Erythroblast (primary cell): ENCODE measurements around the gene PROX1.

Experiments used
- DNase-seq, 2 experiments: peaks; one replicate each; lab custom pipeline; 2025; lab: John Stamatoyannopoulos, UW
- GATA1 ChIP-seq: IDR thresholded peaks from 2 replicates; pipeline ENCODE4 v1.6.1; 2011; ENCODE audit warnings: low read depth, mild to moderate bottlenecking, control low read depth, low read length, moderate library complexity
- POLR2A ChIP-seq: IDR thresholded peaks from 2 replicates; pipeline ENCODE4 v1.6.1; 2011; ENCODE audit warnings: mild to moderate bottlenecking, low read length

The PROX1 gene

DNA sequence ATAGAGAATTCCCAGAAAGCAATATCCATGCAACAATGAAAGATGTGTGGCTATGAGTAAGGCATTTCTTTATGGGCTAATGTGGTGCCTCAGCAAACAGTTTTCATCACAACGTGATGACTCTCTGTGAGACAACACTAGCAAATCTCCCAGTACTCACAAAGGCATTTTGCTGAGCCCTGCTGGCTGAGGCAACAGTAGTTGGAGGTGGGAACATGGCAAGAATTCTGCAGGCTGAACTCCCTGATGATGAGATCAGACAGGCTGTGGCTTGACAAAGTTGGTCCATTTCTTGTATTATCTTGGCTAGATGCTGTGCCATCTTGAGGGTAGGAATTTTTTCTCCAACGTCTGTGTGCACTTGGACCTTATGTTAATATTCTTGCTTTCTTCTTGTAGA lies 24.6 kb downstream of the PROX1 start:
- TF ChIP-seq POLR2A (no peak), GATA1 (no peak)
- no peak for DNase-seq

DNA sequence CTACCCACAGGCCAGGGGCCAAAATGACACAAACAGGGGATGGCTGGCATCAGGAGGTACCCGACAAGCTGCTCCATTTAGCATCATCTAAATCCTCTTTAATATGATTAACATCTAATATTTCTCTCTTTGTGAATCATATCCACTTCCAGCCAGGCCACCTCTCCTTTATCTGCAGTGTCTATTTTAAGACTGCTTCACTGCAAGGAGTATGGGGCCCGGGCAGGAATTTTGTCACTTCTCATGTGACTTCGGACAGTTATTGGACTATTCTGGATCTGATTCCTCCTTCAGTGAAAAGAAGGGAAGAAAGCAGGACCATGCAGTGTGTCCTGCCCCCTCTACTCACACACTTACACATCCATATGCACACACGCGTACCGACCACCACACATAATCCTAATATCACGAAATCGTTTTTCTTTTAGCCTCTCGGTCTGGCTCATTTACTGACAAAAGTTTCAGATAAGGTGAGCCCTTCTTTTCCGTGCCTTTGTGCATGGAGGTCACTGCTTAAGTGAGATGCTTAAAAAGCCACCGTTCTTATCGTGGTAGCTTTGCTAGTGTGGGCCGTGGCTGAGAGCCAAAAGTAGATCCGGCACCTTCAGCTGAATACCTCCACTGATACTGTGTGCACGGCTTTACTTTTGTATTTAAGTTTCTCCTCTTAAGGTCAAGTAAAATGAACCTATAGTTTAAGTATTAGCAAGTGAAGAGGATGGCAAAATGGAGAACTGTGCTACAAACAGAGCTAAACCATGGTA lies 26.0 kb downstream of the PROX1 start:
- DNase-seq, result no peak
- TF ChIP-seq GATA1 (no peak), POLR2A (no peak)

DNA sequence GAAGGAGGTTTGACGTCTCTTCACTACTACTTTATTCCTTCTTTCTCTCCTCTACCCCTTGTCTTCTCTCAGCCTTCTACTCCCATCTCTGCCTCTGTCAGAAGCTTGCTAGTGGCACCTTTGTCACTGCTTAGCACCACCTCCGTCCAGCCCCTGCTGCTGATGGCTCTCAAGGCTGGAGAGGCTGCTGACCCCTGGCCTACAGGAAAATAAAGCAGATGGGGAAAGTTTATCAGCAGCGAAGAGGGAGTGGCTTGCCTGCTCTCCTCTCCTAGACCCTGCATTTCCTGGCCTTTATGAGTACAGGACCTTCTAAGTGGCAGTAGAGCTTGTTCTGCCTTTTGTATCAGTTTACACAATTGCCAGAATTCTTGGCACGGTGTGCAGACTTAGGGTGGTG lies 27.0 kb downstream of the PROX1 start:
- DNase-seq, result no peak
- TF ChIP-seq GATA1 (no peak), POLR2A (no peak)

DNA sequence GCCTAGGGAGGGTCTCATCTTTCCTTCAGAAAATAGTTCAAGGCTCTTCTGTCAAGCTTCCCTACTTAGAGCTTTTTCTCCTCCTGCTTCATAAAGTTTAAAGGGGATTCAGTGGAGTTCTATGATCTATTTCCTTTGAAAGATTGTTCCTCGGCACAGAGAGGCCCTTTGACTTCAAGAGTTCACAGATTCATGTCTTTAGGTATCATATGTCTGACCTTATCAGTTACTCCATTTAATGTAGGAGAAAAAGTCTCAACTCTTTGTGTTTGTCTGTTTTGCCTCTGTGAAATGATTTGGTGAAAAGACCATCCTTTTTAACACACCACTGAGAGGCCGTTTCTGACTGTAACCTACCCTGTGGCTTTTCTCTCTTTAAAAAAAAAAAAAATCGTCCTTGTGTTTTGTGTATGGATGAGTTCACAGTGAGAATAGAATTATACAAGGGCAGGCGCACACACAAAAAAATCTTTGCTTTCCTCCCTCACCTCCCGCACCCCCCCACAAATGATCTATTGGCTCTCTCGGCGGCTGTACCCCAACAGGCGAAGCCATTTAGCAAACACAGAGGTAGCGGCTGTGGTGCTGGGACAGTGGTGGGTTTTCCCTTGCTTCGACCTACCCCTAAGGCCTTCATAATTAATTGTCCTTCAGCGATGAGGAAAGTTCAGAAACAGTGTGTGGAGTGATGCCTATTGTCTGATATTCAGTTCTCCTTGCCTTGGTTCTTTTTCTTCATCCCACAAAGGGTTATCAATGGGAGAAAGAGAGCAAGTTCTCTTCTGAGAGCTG lies 29.6 kb downstream of the PROX1 start:
- DNase-seq, result no peak
- no peak for TF ChIP-seq GATA1
- TF ChIP-seq POLR2A, result no peak

DNA sequence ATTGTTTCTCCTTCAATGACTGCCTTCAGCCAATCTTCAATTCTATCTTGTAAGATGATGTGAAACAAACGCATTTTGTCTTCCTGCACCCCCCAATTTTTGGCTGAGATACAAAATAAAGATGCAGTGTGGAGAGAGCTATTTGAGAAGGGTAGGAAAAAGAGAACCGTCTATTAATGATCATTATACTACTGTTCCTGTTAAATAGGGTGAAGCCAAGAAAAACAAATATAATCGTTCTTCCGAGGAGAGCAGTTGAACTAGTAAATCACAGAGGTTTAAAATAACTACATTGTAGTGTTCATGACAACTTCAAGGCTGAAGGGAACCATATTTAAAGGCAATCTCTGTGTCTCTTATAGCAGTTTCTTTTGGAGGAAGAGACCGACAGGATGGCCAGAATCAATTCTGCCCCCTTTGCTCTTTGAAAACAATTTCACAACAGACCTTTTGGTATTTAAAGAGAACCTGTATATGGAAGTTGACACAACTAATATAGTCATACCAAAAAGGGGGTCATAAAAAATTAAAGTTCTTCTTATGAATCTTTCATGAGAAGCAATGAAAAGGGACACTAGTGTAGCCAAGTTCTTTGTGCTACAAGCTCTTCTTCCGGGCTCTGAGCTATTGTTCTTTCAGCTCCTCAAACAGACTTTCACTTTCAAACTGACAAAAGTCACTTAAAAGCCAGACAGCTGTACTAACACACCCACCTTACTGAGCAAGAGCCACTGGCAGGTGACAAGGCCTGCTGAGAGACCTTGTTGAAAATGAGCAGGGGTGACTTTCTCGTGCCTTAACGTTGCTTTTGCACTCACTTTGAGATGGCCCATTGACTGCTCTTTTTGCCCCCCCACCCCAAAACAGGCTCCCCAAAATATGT lies 30.9 kb downstream of the PROX1 start:
- DNase-seq, result no peak
- TF ChIP-seq POLR2A (no peak), GATA1 (no peak)

DNA sequence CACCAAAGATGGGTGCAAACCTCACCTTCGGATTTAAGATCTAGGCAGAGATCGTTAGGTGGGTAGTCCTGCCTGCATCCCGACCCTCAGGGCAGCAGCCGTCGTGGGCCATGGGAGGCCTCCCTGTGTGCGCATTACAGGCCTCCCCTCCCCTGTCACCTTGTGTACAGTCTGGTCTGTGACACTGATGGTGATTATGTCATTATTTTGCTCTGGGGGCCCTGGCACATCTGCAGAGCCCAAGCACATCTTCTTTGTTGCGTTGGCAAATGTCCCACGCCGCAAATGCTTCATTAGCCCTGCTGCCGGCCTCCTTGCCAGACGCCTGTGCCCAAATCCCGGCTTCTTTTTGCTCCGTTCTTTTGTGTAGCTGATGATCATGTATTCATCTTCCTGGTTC lies 31.7 kb downstream of the PROX1 start:
- TF ChIP-seq POLR2A (no peak), GATA1 (no peak)
- DNase-seq, result no peak

DNA sequence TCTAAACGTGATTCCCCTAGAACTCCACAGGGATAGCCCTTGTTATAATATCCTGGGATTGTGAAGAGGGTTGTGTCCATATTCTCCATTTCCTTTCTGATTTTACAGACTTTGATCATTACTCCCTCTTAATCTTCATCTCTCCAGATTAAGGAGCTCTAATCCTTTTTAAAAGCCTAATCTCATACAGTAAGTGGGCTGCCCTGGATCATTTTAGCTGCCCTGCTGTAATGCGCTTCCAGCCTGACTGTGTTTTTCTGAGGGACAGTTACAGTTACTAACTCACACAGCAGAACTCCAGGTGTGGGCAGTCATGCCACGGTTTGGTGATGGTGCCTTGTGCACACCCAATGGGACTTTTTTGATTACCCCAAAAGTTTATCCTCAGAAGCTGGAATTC lies 33.5 kb downstream of the PROX1 start:
- DNase-seq, result no peak
- TF ChIP-seq GATA1 (no peak), POLR2A (no peak)

DNA sequence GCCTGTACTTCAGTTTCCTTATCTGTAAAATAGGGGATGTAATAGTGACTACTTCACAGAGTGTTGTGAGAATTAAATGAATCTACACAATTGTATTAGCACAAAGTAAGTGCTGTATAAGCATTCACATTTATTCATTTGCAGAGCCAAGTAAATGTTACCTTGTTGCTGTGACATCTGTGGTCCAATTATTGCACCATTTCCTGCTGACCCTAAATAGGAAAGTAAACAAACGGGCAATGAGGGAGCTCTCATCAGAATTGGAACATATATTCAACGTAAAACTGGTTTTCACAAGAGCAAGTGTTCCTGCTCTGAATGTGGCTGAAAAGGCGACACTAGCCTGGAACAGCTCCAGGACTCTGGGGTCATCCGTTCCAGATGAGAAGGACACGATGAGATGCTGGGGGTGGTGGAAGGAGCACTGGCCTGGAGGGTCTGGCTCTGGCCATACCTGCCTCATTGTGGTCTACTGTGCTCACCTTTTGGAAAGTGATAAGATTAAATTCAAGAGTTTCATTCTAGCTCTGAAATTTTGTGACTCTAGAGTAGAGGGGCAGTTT lies 34.5 kb downstream of the PROX1 start:
- DNase-seq, result no peak
- TF ChIP-seq POLR2A (no peak), GATA1 (no peak)

DNA sequence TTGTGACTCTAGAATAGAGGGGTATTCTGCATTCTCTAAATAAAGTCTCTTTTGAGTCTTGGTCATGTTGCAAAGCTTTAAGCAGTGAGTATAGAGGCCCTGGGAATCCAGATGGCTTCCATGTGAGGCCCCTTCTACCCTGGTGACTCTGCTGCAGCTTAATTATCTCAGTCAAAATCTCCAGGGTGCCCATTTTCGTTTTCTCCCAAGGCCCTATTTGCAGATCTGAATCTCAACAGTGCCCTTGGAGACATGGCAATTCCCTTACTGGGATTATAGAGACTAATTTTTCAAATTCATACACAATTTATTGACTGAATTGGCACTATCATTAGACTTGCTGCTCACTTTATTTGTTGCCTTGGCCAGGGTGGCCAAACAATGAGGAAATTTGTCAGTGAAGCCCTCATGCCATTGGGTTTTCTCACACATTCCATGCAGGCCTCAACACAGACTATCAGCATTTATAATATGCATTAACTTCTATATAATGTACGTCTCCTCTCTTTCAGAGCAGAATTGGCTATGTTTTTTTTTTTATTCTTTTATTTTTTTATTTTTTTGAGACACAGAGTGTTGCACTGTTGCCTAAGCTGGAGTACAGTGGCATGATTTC lies 35.1 kb downstream of the PROX1 start:
- no peak for DNase-seq
- TF ChIP-seq GATA1 (no peak), POLR2A (no peak)

DNA sequence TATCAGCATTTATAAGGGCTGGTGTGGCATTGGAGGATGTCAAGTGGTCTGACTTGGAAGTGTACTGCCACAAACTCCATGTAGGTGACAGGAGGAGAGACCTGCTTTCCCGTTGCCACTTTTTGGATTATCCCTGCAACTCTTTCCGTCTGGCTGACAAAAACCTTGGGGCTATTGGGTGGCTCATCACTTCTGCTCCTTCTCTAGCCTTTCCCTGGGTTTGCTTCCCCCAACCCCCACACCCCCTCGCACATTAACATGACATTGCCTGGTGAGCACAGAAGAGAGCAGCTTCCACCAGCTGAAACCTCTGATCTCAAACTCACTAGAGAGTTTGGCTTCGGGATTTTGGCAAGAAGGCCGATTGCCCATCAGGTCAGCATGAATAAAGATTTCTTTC lies 39.2 kb downstream of the PROX1 start:
- DNase-seq, result no peak
- TF ChIP-seq GATA1, result no peak
- TF ChIP-seq POLR2A, result no peak

DNA sequence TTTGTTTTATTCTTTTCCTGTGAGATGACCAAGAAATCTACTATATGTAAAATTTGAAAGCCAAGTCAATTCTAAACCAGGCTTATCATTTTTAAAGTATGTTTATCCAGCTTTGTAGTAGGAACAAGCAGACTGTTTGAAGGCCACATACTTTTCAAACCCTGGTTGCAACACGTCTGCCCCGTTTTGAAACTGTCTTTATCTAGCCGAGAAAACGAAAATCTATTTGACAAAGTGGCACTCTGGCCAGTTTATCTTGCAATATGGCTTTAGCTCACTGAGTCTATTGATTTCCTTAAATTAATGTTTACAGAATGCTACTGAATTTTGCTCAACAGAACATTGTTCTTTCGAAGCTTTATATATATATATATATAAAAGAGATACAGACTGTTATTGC lies 39.7 kb downstream of the PROX1 start:
- DNase-seq, result no peak
- no peak for TF ChIP-seq GATA1
- no peak for TF ChIP-seq POLR2A

DNA sequence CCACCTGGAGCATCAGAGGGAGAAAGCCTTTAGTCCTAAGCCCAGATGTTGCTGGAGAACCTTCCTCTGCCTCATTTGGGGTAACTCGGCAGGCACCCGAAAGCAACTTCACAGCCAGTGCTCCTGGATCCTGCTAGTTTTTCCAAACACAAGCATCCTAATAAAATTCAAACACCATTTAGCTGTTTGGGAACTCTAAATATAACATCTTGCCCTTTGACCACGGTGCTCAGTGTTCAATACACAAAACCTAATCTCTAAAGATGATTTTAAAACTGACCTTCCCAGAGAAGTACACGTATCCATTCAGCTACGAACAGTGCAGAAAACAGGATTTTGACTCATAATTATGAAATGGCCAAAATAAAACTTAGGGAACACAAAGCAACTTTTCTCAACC lies 40.3 kb downstream of the PROX1 start:
- DNase-seq, result no peak
- TF ChIP-seq POLR2A, result no peak
- no peak for TF ChIP-seq GATA1

DNA sequence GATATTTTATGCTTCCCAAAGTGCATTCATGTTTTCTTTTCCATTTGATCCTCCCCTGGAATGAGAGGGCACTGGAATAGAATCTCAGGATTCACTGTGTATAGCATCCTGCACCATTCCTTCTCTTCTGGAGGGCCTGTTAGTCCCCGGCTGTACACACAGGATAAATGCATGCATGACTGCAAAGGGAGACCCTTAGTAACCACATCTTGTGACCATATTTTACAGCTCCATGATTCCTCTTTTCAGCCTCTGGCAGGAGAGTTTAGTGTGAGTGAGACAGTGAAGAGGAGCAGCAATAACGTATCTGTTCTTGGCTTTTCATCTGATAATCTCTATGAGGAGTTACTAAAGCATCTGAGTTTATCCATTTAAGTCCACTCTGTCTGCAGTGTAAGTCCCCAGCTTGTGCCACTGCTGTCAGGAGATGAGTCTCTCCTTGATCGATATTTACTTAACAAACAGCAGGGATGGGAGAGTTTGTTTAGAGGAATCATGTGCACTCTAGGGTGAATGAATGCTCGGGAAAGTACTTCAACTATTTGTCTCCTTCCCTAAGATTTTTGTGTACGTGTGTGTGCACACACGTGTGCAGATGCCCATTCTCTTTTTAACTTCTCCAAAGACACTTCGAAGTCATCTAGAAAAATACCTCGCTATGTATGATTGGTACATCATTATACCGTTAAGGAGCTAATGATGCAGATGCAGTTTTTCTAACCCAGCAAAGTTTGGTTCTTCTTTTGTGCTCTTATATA lies 41.1 kb downstream of the PROX1 start:
- TF ChIP-seq POLR2A, result no peak
- no peak for TF ChIP-seq GATA1
- no peak for DNase-seq
